ENCODE results near the gene TMEM170B. TPM values are rescaled to one million over a fixed set of nuclear protein-coding genes. Genes with fewer than 3 reads are reported as not detected.

Gene TMEM170B
- total and polyA plus RNA-seq, 2 experiments from 2014 or later = 0.14 to 0.54 TPM

DNA sequence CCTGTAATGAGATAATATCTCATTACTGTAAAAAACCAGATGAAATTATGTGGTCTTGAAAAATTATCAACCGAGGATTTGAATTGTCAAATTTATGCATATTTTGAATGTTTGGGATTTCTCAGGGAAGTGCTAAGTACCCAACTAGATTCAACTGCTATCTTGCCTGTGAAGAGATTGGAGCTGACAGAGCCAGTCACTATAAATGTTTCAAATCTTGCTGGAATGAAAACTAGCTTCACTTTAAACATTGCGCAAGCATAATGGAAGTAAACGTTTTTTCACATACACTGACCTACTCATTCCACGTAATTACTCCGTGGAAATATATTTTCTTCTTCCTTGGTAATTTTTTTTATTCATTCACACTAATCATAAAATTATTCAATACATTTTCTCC is 46.7 kb downstream of the TMEM170B start:
- no peak overlapping the region for H3K4me3 ChIP-seq
- H4K20me1 ChIP-seq (ENCODE audit: insufficient read depth) = no peaks in the 10 kb centered on the region
- no peak overlapping the region for H3K9ac ChIP-seq
- 67 to 69% methylated on average over 5 of the region's 5 CpGs for WGBS, 2 experiments (ENCODE audit: low coverage in 1 of 2, low lambda C conversion rate in 2 of 2, missing lambda C conversion rate in 2 of 2)
- no peak overlapping the region for H3K27ac ChIP-seq
- in situ Hi-C loops (cut with MboI) = loop anchor here (10.0 kb wide), 1 partner anchor 1021 kb away; no protein-coding TSS in a partner anchor
- H2AFZ ChIP-seq = no peak overlapping the region
- no peak for DNase-seq
- H3K9me2 ChIP-seq (ENCODE audit: insufficient read depth) = no peaks in the 10 kb centered on the region
- H3K27me3 ChIP-seq (replicated peaks; ENCODE audit: insufficient read depth) = no peaks in the 10 kb centered on the region
- H3K79me2 ChIP-seq (ENCODE audit: insufficient read depth) = no peaks in the 10 kb centered on the region
- H3K36me3 ChIP-seq (ENCODE audit: low read depth) = no peaks in the 10 kb centered on the region
- no peak for TF ChIP-seq EZH2 (IDR thresholded peaks at IDR 0.05; ENCODE audit: insufficient read depth, poor library complexity, severe bottlenecking)
- no peaks in the 10 kb centered on the region for H3K9me3 ChIP-seq (ENCODE audit: low read depth)
- peaks cover 18% of the 10 kb centered on the region for H3F3A ChIP-seq (ENCODE audit: insufficient read depth)
- H3K4me2 ChIP-seq (ENCODE audit: unreplicated experiment) = no peak overlapping the region
- H3K4me1 ChIP-seq (ENCODE audit: insufficient read depth) = peaks cover 19% of the 10 kb centered on the region

DNA sequence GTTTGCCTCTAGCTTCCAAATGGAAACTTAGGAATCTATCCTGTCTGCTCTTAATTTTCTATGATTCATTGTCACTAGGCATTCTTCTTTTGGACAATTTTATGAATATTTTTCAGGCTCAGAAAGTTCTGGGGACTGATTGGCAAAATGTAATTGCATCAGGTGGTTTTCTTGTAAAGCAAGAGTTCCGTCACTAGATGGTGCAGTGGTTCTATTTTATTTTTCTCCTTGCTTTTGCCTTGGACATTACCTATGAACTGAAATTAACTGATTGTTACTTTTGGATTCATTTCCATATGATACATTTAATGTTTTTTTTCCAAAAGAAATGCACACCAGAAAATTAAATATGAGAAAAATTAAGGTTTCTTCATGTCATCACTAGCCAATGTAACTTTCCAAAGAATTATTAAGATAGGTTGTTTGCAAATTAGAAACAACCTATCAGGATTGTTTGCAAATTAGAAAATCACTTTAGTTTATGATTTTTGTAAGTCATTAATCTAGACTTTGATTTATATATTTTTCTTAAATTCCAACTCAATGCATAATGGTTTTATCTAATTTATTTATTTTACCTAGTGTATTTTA is 48.0 kb downstream of the TMEM170B start:
- TF ChIP-seq EZH2 (IDR thresholded peaks at IDR 0.05; ENCODE audit: insufficient read depth, poor library complexity, severe bottlenecking) (no peak), EZH2phosphoT487 (IDR thresholded peaks at IDR 0.05; ENCODE audit: insufficient read depth, low read depth) (no peak)
- in situ Hi-C loops (cut with MboI) = loop anchor here (10.0 kb wide), 1 partner anchor 1019 kb away; no protein-coding TSS in a partner anchor
- peak overlapping the region; percentile 92 for H3K27ac ChIP-seq
- no peaks in the 10 kb centered on the region for H3K27me3 ChIP-seq (replicated peaks; ENCODE audit: insufficient read depth)
- 0 out of 2 replicates have a peak overlapping the region, but pooled peaks have one; percentile 29 for H3K9ac ChIP-seq
- H3K79me2 ChIP-seq (ENCODE audit: insufficient read depth) = no peaks in the 10 kb centered on the region
- no peak overlapping the region for H3K4me2 ChIP-seq (ENCODE audit: unreplicated experiment)
- no peaks in the 10 kb centered on the region for H3K9me3 ChIP-seq (ENCODE audit: low read depth)
- peaks cover 31% of the 10 kb centered on the region for H3K4me1 ChIP-seq (ENCODE audit: insufficient read depth)
- peaks cover 29% of the 10 kb centered on the region for H3F3A ChIP-seq (ENCODE audit: insufficient read depth)
- peak overlapping the region; percentile 37; the same call in 1 of the 2 replicates for H2AFZ ChIP-seq
- H3K4me3 ChIP-seq = no peak overlapping the region
- H3K36me3 ChIP-seq (ENCODE audit: low read depth) = no peaks in the 10 kb centered on the region
- WGBS, 2 experiments (ENCODE audit: low coverage in 1 of 2, low lambda C conversion rate in 2 of 2, missing lambda C conversion rate in 2 of 2) = 0% methylated on average over 1 of the region's 1 CpG
- no peaks in the 10 kb centered on the region for H4K20me1 ChIP-seq (ENCODE audit: insufficient read depth)
- H3K9me2 ChIP-seq (ENCODE audit: insufficient read depth) = no peaks in the 10 kb centered on the region
- DNase-seq = peak; percentile 67

- WGBS, 2 experiments (ENCODE audit: low coverage in 1 of 2, low lambda C conversion rate in 2 of 2, missing lambda C conversion rate in 2 of 2) = 60 to 62% methylated on average over 4 of the region's 4 CpGs
- Histone ChIP-seq H3K36me3 (ENCODE audit: low read depth) (no peaks in the 10 kb centered on the region), H3K4me3 (0 out of 2 replicates have a peak overlapping the region, but pooled peaks have one; percentile 5), H2AFZ (peak overlapping the region; percentile 24; the same call in 1 of the 2 replicates), H3K9me2 (ENCODE audit: insufficient read depth) (no peaks in the 10 kb centered on the region), H3K27me3 (replicated peaks; ENCODE audit: insufficient read depth) (no peaks in the 10 kb centered on the region), H3K4me1 (ENCODE audit: insufficient read depth) (peaks cover 34% of the 10 kb centered on the region), H3K79me2 (ENCODE audit: insufficient read depth) (no peaks in the 10 kb centered on the region), H3K27ac (peak overlapping the region; percentile 92), H4K20me1 (ENCODE audit: insufficient read depth) (no peaks in the 10 kb centered on the region), H3K4me2 (ENCODE audit: unreplicated experiment) (peak overlapping the region; percentile 52), H3K9ac (peak overlapping the region; percentile 29), H3F3A (ENCODE audit: insufficient read depth) (peaks cover 32% of the 10 kb centered on the region), H3K9me3 (ENCODE audit: low read depth) (no peaks in the 10 kb centered on the region)
- no peak for TF ChIP-seq EZH2 (IDR thresholded peaks at IDR 0.05; ENCODE audit: insufficient read depth, poor library complexity, severe bottlenecking)
- no peak for TF ChIP-seq EZH2phosphoT487 (IDR thresholded peaks at IDR 0.05; ENCODE audit: insufficient read depth, low read depth)
- in situ Hi-C loops (cut with MboI) = loop anchor here (10.0 kb wide), 1 partner anchor 1019 kb away; no protein-coding TSS in a partner anchor
- no peak for DNase-seq
These were observed 48.6 kb downstream of the TMEM170B start for GRCh38 chr6:11586117-11586516.

GRCh38 chr6:11586536-11586935 is 49.0 kb downstream of the TMEM170B start:
- H3K4me3 ChIP-seq = 0 out of 2 replicates have a peak overlapping the region, but pooled peaks have one; percentile 5
- peaks cover 32% of the 10 kb centered on the region for H3F3A ChIP-seq (ENCODE audit: insufficient read depth)
- H3K79me2 ChIP-seq (ENCODE audit: insufficient read depth) = no peaks in the 10 kb centered on the region
- no peaks in the 10 kb centered on the region for H4K20me1 ChIP-seq (ENCODE audit: insufficient read depth)
- H3K9ac ChIP-seq = peak overlapping the region; percentile 70
- DNase-seq = peak; percentile 93
- peak overlapping the region; percentile 24; the same call in 1 of the 2 replicates for H2AFZ ChIP-seq
- peak overlapping the region; percentile 92 for H3K27ac ChIP-seq
- H3K9me2 ChIP-seq (ENCODE audit: insufficient read depth) = no peaks in the 10 kb centered on the region
- 26 to 28% methylated on average over 7 of the region's 7 CpGs for WGBS, 2 experiments (ENCODE audit: low coverage in 1 of 2, low lambda C conversion rate in 2 of 2, missing lambda C conversion rate in 2 of 2)
- H3K27me3 ChIP-seq (replicated peaks; ENCODE audit: insufficient read depth) = no peaks in the 10 kb centered on the region
- peak overlapping the region; percentile 52 for H3K4me2 ChIP-seq (ENCODE audit: unreplicated experiment)
- TF ChIP-seq EZH2 (IDR thresholded peaks at IDR 0.05; ENCODE audit: insufficient read depth, poor library complexity, severe bottlenecking) (no peak), EZH2phosphoT487 (IDR thresholded peaks at IDR 0.05; ENCODE audit: insufficient read depth, low read depth) (no peak)
- H3K9me3 ChIP-seq (ENCODE audit: low read depth) = no peaks in the 10 kb centered on the region
- in situ Hi-C loops (cut with MboI) = loop anchor here (10.0 kb wide), 1 partner anchor 1018 kb away; no protein-coding TSS in a partner anchor
- H3K4me1 ChIP-seq (ENCODE audit: insufficient read depth) = peaks cover 34% of the 10 kb centered on the region
- H3K36me3 ChIP-seq (ENCODE audit: low read depth) = no peaks in the 10 kb centered on the region
